GF-D8 (cell line): ENCODE results near the gene MACROD2.

Experiments
- DNase-seq: peaks from one replicate; lab custom pipeline; 2025; lab: John Stamatoyannopoulos, UW

MACROD2 gene

GRCh38 chr20:16062661-16063581 lies 2067.6 kb downstream of the MACROD2 start:
- no peak for DNase-seq

DNA sequence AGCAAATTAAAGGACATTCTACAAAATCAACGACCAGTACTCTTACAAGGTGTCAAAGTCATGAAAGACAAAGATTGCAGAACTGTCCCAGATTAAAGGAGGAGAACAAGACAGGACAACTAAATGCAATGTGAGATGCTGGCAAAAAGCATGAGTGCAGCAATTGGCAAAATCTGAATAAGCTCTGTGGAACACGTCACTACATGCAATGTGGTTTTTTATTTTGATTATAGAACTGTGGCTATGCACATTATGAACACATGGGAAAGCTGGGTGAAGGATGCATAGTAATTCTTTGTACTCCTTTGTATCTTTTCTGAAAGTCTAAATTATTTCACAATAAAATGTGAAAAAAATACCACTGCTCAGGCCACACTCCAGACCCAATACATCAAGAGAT lies 2068.6 kb downstream of the MACROD2 start:
- no peak for DNase-seq

- no peak for DNase-seq
Observed at GRCh38 chr20:16064989-16065707, 2069.8 kb downstream of the MACROD2 start.

- no peak for DNase-seq
Observed at GRCh38 chr20:16066571-16066970, 2071.3 kb downstream of the MACROD2 start.

DNA sequence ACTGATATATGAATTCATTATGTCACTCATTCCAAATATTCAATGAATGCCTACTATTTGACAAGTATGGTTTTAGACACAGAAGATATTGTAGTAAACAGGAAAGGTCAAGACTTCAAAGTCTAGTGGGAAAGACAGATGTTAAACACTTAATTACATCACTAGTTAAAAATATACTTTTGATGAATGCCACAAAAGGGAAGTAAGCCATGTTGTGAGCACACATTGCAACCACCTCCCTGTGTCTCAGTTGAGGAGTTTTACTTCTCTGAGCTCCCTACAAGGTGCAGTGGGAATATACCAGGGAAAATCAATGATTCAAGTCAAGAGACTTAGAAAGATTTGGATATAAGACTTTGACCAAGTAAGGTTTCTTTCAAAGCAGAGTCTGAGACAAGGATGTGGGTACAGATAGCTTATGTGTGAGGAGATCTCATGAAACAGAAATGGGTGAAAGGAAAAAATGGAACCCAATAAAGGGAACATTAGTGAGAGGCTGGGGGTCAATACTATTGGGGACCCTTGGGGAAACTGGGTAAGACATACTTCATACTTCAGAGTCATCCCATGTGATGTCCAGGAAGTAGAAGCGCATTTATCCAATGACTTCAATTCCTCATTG lies 2074.2 kb downstream of the MACROD2 start:
- DNase-seq, result no peak

GRCh38 chr20:16072220-16072619 lies 2076.9 kb downstream of the MACROD2 start:
- no peak for DNase-seq

DNA sequence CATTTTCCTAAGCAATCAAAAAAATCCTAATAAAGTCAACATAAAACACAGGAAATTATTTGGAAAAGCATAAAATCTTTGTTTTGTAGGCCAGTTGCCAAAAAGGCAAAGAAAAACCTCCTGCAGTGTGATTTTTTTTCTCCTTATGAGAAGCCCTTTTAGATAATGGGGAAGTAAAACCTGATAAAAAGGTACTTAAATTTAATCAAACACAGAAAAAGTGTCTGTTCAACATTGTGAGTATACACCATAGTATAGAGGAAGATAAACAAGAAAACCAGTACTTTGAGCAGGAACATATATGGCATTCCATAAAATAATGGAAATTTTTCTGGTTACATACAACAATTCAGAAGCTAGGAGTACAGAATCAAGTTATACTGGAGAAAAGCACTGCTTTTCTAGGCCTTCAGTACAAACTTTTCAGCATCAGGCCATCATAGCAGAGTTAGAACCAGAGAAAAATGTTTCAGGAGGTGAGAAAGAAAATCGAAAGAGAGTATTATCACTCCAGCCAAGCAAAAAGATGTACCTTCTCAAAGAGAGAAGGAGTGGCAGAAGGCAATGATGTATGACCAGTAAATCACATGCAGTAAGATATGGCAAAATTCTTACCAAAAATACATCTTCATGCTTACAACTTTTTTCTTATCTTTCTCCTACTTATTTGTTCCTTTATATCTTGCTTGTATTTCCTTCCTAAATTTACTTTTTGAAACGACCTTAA lies 2083.0 kb downstream of the MACROD2 start:
- no peak for DNase-seq

- no peak for DNase-seq
Observed at GRCh38 chr20:16081421-16081820, 2086.1 kb downstream of the MACROD2 start.

DNA sequence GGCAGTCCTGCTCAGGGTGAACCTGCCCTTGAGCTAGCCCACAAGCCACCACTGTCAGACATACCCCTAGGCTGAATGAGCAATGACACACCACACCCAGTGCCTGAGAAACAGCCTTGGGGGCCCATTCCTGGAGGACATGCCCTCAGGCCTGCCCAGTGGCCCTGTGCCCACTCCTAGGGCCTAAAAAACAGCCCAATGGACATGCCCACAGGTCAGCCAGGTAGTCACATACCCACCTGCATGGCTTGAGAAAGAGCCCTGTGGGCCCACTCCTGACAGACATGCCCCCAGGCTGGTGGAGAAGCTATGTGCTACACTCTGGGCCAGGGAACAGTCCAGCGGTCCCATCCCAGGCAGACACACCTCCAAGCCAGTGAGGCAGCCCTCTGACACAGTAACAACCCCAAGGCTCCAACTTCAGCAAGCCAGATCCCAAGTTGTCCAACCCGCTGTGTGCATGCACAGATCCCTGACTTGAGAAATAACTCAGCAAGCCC lies 2086.8 kb downstream of the MACROD2 start:
- no peak for DNase-seq

DNA sequence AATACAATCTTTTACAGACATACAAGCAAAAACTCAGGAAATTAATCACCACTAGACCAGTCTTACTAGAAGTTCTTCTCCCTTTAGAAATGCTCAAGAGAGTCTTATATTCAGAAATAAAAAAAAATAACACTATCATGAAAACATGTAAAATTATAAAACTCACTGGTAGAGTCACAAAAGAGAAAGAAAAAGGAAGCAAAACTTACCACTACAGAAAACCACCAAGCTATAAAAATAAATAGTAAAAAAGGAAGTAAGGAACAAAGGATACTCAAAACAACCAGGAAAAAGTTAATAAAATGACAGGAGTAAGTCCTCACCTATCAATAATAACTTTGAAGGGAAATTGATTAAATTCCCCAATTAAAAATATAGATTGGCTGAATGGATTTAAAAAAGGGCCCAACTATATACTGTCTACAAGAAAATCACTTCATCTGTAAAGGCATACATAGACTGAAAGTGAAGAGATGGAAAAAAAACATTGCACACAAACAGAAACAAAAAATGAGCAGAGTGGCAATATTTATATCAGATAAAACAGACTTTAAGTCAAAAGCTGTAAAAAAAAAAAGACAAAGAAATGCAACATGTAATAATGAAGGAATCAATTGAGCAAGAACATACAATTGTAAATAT lies 2088.4 kb downstream of the MACROD2 start:
- DNase-seq, result no peak

DNA sequence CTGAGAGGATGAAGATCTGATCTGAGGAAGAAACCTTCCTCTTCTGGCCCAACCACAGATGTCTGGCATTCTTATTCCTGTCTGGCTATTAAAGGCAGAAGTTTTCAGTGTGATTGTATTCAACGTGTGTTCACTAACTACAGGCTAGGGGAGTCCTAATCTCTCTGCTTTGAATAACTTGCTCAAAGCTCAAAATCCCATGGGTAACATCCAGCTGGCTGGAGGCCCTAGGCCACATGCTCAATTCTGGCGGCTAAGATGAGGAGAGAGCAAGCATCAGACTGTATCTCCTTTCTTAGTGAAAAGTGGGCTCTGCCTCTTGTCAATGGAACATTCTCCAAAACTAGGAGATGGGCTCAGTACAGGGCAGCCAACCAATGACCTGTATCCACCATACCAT lies 2099.9 kb downstream of the MACROD2 start:
- DNase-seq, result no peak

DNA sequence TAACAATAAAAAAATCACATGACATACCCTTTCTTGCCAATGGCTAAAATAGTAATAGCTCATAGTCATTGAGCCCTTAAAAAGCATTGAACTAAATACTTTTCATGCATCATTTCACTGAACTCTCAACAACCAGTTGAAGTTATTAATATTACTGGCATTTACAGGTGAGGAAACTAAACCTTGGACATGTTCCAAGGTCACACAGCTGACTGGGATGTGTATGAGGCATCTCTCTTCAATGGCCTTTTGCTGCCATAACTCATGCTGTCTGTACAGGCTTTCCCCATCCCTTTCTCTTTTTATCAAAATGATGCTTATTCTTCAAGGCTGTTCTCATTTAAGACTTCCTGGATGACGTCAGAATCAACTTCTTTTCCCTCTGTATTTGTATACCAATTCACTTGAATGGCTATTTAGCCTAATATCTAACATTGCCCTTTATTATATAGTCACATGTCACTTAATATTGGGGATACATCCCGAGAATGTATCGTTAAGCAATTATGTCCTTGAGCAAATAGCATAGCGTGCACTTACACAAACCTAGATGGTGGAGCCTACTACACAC lies 2101.5 kb downstream of the MACROD2 start:
- DNase-seq, result no peak

DNA sequence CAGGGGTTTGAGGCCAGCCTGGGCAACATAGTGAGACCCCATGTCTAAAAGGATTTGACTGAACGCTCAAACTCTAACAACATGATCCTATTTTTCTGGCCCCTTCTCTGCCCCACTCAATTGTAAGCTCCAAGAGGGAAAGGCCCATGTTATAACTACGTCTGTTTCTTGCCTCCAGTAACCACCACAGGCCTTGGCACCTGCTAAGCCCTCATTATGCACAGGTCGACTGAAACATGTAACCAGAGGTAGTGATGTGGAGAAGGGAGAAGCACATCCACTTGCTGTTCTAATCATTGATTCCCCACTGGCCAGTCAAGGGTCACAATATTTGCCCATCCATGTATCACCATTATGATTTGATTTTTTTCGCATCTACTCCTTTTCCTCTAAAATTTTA lies 2102.5 kb downstream of the MACROD2 start:
- DNase-seq, result no peak

DNA sequence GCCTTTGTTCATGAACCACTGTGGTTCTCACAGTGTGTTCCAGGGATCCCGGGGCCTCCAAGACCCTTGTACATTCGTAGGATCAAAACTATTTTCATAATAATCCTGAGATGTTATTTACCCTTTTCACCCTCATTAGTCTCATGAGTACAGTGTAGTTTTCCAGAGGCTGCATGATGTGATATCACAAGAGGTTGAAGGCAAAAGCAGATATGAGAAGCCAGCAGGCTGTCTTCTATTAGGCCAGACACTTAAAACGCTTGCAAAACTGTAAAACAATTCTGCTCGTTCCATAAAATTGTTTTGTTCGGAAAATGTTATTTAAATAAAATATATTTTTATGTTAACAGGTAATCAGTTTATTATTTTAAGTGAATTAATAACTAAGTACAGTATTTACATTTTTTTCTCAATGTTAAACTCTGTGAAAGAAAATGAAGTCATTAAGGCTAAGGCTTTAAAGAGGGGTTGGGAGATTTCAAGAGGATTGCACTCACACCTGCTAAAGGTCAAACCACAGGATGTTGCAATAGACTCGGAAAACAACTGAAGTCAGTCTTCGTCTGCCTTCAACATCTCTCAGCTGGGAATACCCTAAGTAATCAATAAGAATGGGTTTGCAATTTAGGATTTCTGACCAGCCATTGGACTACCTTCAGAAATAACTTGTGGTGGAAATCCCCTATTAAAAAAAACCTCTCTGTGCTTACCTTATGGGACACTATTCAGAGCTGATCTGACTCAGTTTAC lies 2103.7 kb downstream of the MACROD2 start:
- no peak for DNase-seq

DNA sequence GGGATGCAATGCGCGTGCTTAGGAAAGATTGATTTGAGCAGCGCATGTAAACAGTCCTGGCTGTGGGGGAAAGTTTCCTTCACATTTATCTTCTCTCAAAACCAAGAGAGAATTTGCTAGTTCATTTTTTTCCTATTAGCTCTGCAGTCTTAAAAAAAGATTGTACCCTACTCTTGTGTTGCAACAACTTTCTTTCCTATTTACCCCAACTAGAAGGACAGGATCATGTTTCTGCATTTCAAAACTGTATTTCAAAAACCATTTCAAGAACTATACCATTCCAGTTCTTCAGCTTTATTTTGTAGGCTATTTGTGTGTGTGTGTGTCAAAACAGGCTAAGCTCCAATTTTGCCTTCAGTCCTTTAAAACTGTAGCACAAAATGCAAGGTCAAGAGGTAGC lies 2104.8 kb downstream of the MACROD2 start:
- DNase-seq, result no peak

DNA sequence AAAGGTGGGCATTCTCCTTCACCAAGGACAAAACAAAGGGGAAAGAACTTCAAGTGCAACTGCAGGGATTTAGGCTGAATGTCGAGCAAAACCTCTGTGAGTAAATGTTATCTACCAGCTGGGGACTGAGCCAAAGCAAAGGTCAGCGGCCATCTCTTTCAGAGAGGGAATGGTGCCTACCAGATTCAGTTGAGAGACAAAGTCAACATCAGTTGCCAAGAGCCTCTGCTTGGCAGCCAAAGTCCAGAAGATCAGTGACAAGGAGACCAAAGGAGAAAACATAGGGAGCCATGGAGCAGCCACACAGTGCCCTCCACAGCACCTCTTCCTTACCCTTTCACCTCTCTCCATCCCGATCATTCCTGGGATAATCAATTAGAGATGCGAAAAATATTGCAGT lies 2105.5 kb downstream of the MACROD2 start:
- no peak for DNase-seq
